H1 (cell line): ENCODE results near the gene RAB40B. TPM values are rescaled to one million over a fixed set of nuclear protein-coding genes. Genes with fewer than 3 reads are reported as not detected.

Experiments
- CTCF ChIA-PET: fragments of 300-600 bp; sonication (Branson Sonifier 250); formaldehyde crosslinking; loops from one replicate; lab custom pipeline; 2021; ENCODE audit not compliant: partially characterized antibody; lab: Charles Lee
- POLR2A ChIA-PET: fragments of 300-600 bp; sonication (Branson Sonifier 250); formaldehyde crosslinking; loops from one replicate; lab custom pipeline; 2021; ENCODE audit warnings: inconsistent platforms; ENCODE audit not compliant: partially characterized antibody; lab: Charles Lee
- DNase-seq, 2 experiments: peaks; one replicate each; pipeline versions ENCODE4 v3.0.0 to v3.0.0-alpha.2; 2010 to 2022; ENCODE audit warnings: low spot score in 2 of 2, low read depth in 1 of 2, mixed read lengths in 1 of 2
- FAIRE-seq: peaks from 2 replicates; lab custom pipeline; 2011; peaks lifted over from hg19 to GRCh38; lab: Jason Lieb, UNC
- H2AFZ ChIP-seq: 2 replicates; pipeline ENCODE4 v1.8.1; 2012; ENCODE audit warnings: low read length, inconsistent platforms
- H2AK5ac ChIP-seq: 2 replicates; pipeline ENCODE4 v1.6.1; 2013; ENCODE audit warnings: low read depth, low read length
- H2BK120ac ChIP-seq: replicated peaks from 2 replicates; pipeline ENCODE3; 2013; ENCODE audit warnings: low read depth, low read length, inconsistent platforms
- H2BK12ac ChIP-seq: 2 replicates; pipeline ENCODE4 v1.6.1; 2013; ENCODE audit warnings: low read depth, low read length
- H2BK15ac ChIP-seq: 2 replicates; pipeline ENCODE4 v1.6.1; 2013; ENCODE audit warnings: low read length
- H2BK20ac ChIP-seq: 2 replicates; pipeline ENCODE4 v1.6.1; 2013; ENCODE audit warnings: low read length
- H2BK5ac ChIP-seq: 2 replicates; pipeline ENCODE4 v1.6.1; 2013; ENCODE audit warnings: low read depth, low read length
- H3K14ac ChIP-seq: 2 replicates; pipeline ENCODE4 v1.6.1; 2013; ENCODE audit warnings: inconsistent platforms; ENCODE audit not compliant: insufficient read length
- H3K18ac ChIP-seq: 2 replicates; pipeline ENCODE4 v1.6.1; 2013; ENCODE audit warnings: low read length; ENCODE audit errors: extremely low read depth
- H3K23ac ChIP-seq: 2 replicates; pipeline ENCODE4 v1.6.1; 2013; ENCODE audit warnings: inconsistent platforms; ENCODE audit not compliant: insufficient read length
- H3K23me2 ChIP-seq: 2 replicates; pipeline ENCODE4 v1.6.1; 2013; ENCODE audit warnings: low read depth, low read length
- H3K27ac ChIP-seq: 2 replicates; pipeline ENCODE4 v1.6.1; 2011; ENCODE audit warnings: low read depth, low read length, inconsistent platforms
- H3K27me3 ChIP-seq, 4 experiments: replicated peaks in 1 of 4; 1 replicate in 1 of 4; 2 replicates in 3 of 4; pipeline versions ENCODE4 v1.6.1 to v1.8.1; 2011 to 2013; ENCODE audit warnings: low read length in 3 of 4, mild to moderate bottlenecking in 3 of 4, inconsistent platforms in 2 of 4, mixed read lengths in 2 of 4, moderate library complexity in 1 of 4; ENCODE audit not compliant: control insufficient read depth in 3 of 4, insufficient read depth in 3 of 4; ENCODE audit errors: extremely low read depth in 1 of 4
- H3K36me3 ChIP-seq, 4 experiments: 2 replicates each; pipeline versions ENCODE4 v1.6.1 to v1.8.1; 2011 to 2013; ENCODE audit warnings: mild to moderate bottlenecking in 4 of 4, low read length in 3 of 4, moderate library complexity in 2 of 4, control low read depth in 1 of 4, inconsistent platforms in 1 of 4; ENCODE audit not compliant: insufficient read depth in 4 of 4, control insufficient read depth in 2 of 4
- H3K4ac ChIP-seq: replicated peaks from 2 replicates; pipeline ENCODE3; 2013; ENCODE audit warnings: low read length, low read depth, mixed read lengths, inconsistent platforms; ENCODE audit not compliant: insufficient read length
- H3K4me1 ChIP-seq, 4 experiments: replicated peaks in 1 of 4; 1 replicate in 1 of 4; 2 replicates in 3 of 4; pipeline versions ENCODE4 v1.6.1 to v1.8.1; 2011 to 2013; ENCODE audit warnings: low read length in 3 of 4, inconsistent platforms in 2 of 4, mixed read lengths in 1 of 4; ENCODE audit not compliant: insufficient read depth in 4 of 4, control insufficient read depth in 3 of 4
- H3K4me2 ChIP-seq, 2 experiments: 2 replicates each; pipeline versions ENCODE4 v1.6.1 to v1.8.1; 2011 to 2013; ENCODE audit warnings: low read depth in 2 of 2, low read length in 2 of 2, control low read depth in 1 of 2, inconsistent platforms in 1 of 2, mild to moderate bottlenecking in 1 of 2; ENCODE audit not compliant: insufficient read depth in 1 of 2
- H3K4me3 ChIP-seq, 4 experiments: fragments of 200-600, 300-600 bp in 1 of 4; sonication (generic), shearing (Covaris generic), sonication (Bioruptor Twin) in 1 of 4; 2 replicates each; pipeline versions ENCODE4 v1.5.1 to v1.8.1; 2011 to 2016; ENCODE audit warnings: low read length in 4 of 4, low read depth in 3 of 4, control low read depth in 2 of 4, inconsistent platforms in 2 of 4, mild to moderate bottlenecking in 2 of 4, mixed read lengths in 1 of 4, moderate library complexity in 1 of 4; ENCODE audit not compliant: insufficient read depth in 2 of 4; ENCODE audit errors: extremely low read depth in 1 of 4
- H3K56ac ChIP-seq: replicated peaks from 2 replicates; pipeline ENCODE3; 2013; ENCODE audit warnings: low read depth, mild to moderate bottlenecking, mixed read lengths, low read length, inconsistent platforms; ENCODE audit not compliant: insufficient read length
- H3K79me1 ChIP-seq: 2 replicates; pipeline ENCODE4 v1.6.1; 2013; ENCODE audit warnings: low read depth, low read length, control low read depth
- H3K79me2 ChIP-seq, 2 experiments: 2 replicates each; pipeline versions ENCODE4 v1.6.1 to v1.8.1; 2012 to 2013; ENCODE audit warnings: low read length in 2 of 2, mild to moderate bottlenecking in 2 of 2, inconsistent platforms in 1 of 2; ENCODE audit not compliant: insufficient read depth in 2 of 2, control insufficient read depth in 1 of 2
- H3K9ac ChIP-seq, 4 experiments: replicated peaks in 1 of 4; 1 replicate in 1 of 4; 2 replicates in 3 of 4; pipeline versions ENCODE4 v1.6.1 to v1.8.1; 2011 to 2013; ENCODE audit warnings: low read depth in 3 of 4, low read length in 3 of 4, control low read depth in 2 of 4, mild to moderate bottlenecking in 2 of 4, moderate library complexity in 2 of 4, inconsistent platforms in 1 of 4; ENCODE audit errors: extremely low read depth in 1 of 4
- H3K9me3 ChIP-seq, 2 experiments: 2 replicates each; pipeline versions ENCODE4 v1.6.1 to v1.8.1; 2012 to 2013; ENCODE audit warnings: mild to moderate bottlenecking in 2 of 2, moderate library complexity in 2 of 2, control low read depth in 1 of 2, inconsistent platforms in 1 of 2, low read depth in 1 of 2, low read length in 1 of 2, mixed read lengths in 1 of 2; ENCODE audit not compliant: insufficient read depth in 2 of 2
- H4K20me1 ChIP-seq, 2 experiments: replicated peaks in 1 of 2; 2 replicates each; pipeline versions ENCODE3 to v1.8.1; 2011 to 2013; ENCODE audit warnings: inconsistent platforms in 2 of 2, low read length in 2 of 2, mild to moderate bottlenecking in 1 of 2; ENCODE audit not compliant: insufficient read depth in 2 of 2, control insufficient read depth in 1 of 2
- H4K5ac ChIP-seq: 2 replicates; pipeline ENCODE4 v1.6.1; 2013; ENCODE audit warnings: low read length, low read depth, mixed read lengths, inconsistent platforms; ENCODE audit not compliant: insufficient read length
- H4K8ac ChIP-seq: 2 replicates; pipeline ENCODE4 v1.8.0; 2013; ENCODE audit warnings: mild to moderate bottlenecking, moderate library complexity, low read length, inconsistent platforms; ENCODE audit not compliant: insufficient read depth; ENCODE audit errors: extremely low read depth
- H4K91ac ChIP-seq: replicated peaks from 2 replicates; pipeline ENCODE3; 2013; ENCODE audit warnings: low read length, mixed read lengths, inconsistent platforms; ENCODE audit not compliant: insufficient read length
- CBX5 ChIP-seq: fragments of 300-800, 300-1000 bp; sonication (generic); IDR thresholded peaks from 2 replicates; pipeline ENCODE4 v1.7.1; 2016; ENCODE audit warnings: antibody characterized with exemption, low read length, low read depth
- CTBP2 ChIP-seq: IDR thresholded peaks from 2 replicates; pipeline ENCODE4 v1.7.0; 2011; ENCODE audit warnings: borderline replicate concordance, mild to moderate bottlenecking, moderate library complexity, mixed read lengths, low read length; ENCODE audit not compliant: insufficient read depth, insufficient read length
- FOSL1 ChIP-seq: IDR thresholded peaks from 2 replicates; pipeline ENCODE4 v1.6.1; 2011; ENCODE audit warnings: mild to moderate bottlenecking, low read depth, low read length, moderate library complexity; ENCODE audit not compliant: insufficient read depth
- JUN ChIP-seq: IDR thresholded peaks from 2 replicates; pipeline ENCODE4 v1.6.1; 2011; ENCODE audit warnings: low read depth, mild to moderate bottlenecking, improper control_type of control experiment, low read length
- MAFK ChIP-seq: IDR thresholded peaks from 2 replicates; pipeline ENCODE4 v1.6.1; 2012; ENCODE audit warnings: low read depth, mild to moderate bottlenecking, improper control_type of control experiment, low read length
- SUZ12 ChIP-seq: fragments of 200-600 bp; sonication (generic); IDR thresholded peaks from 2 replicates; pipeline ENCODE4 v1.6.1; 2012; ENCODE audit warnings: mild to moderate bottlenecking, inconsistent platforms, low read length, moderate library complexity, mixed read lengths
- WGBS, 2 experiments: shearing (Covaris generic) in 1 of 2; methylation state at CpG; one replicate each; pipeline versions ENCODE4 v1.1.6 to v1.1.7; 2013 to 2015; ENCODE audit warnings: low lambda C conversion rate in 2 of 2, mixed read lengths in 2 of 2, inconsistent platforms in 1 of 2, low coverage in 1 of 2, missing lambda C conversion rate in 1 of 2; ENCODE audit not compliant: insufficient replicate concordance in 2 of 2, insufficient coverage in 1 of 2, insufficient read length in 1 of 2; ENCODE audit errors: extremely low coverage in 1 of 2, missing lambda C conversion rate in 1 of 2; 5-methylcytosine and 5-hydroxymethylcytosine counted together
- polyA plus RNA-seq, 7 experiments: library from polyadenylated mRNA; depleted of rRNA in 3 of 7; stranded (reverse) in 5 of 7; unstranded in 2 of 7; fragments of >200 nt in 5 of 7; fragments of 200-250 nt in 2 of 7; gene quantifications; 1 replicate in 5 of 7; 2 replicates in 1 of 7; 4 replicates in 1 of 7; pipeline versions ENCODE4 v1.2.1 to v1.2.3, GENCODE V29; 2011 to 2013; ENCODE audit warnings: missing spikeins in 2 of 7, mixed read lengths in 2 of 7
- total RNA-seq: library from RNA; stranded (reverse); fragmentation: NEBNext Ultra II Directional; extraction: Animal tissue kit (Norgen Biotek cat#: 25700); gene quantifications from 2 replicates; pipeline ENCODE4 v1.2.1, GENCODE V29; 2021
- TF ChIP-seq, protein P1 (sequence below): IDR thresholded peaks from 2 replicates; pipeline ENCODE4 v1.6.1; 2012; ENCODE audit warnings: inconsistent platforms

RAB40B gene
- total and polyA plus RNA-seq, 2 of the 8 experiments (the other 6 are each of a cell fraction or from before 2014, with no cell fraction given): 3.1 to 4.6 TPM

DNA sequence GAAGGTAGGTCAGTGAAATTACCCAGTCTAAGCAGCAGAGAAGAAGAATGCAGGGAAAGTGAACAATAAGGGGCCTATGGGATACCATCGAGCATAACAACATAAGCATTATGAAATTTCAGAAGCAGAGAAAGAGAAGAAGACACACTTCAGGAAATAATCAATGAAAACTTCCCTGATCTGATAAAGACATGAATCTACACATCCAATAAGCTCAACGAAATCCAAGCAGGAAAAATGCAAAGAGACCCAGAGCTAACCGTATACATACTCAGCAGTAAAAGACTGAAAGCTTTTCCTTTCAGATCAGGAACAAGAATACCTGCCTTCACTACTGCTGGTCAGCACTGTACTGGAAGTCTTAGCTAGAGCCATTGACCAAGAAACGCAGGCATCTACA is 88.8 kb downstream of the RAB40B start:
- Histone ChIP-seq H3K18ac (no peak overlapping the region), H2BK20ac (no peak overlapping the region), H4K20me1 (peaks cover 0 to 4% of the 10 kb centered on the region in 2 experiments), H3K14ac (no peak overlapping the region), H3K36me3 (peaks cover 2 to 19% (median 9%) of the 10 kb centered on the region in 4 experiments; a peak in 4 of 8 replicates), H3K4me3 (no peak overlapping the region), H3K4ac (no peak overlapping the region), H2BK12ac (no peak overlapping the region), H2BK5ac (no peak overlapping the region), H3K4me2 (no peak overlapping the region), H2BK120ac (no peak overlapping the region), H3K9me3 (peaks cover 0 to 6% of the 10 kb centered on the region in 2 experiments; a peak in 2 of 4 replicates), H4K91ac (no peak overlapping the region), H3K9ac (no peak overlapping the region; a peak in 1 of 7 replicates), H2BK15ac (no peak overlapping the region), H3K56ac (no peak overlapping the region), H3K79me2 (no peaks in the 10 kb centered on the region), H3K23me2 (no peaks in the 10 kb centered on the region), H4K8ac (no peak overlapping the region), H3K27ac (no peak overlapping the region), H3K4me1 (0 out of 7 replicates have a peak, but pooled peaks cover 0 to 1% (median 0%) of the 10 kb centered on the region in 4 experiments), H2AFZ (no peak overlapping the region), H4K5ac (no peak overlapping the region), H3K79me1 (no peaks in the 10 kb centered on the region), H3K23ac (no peak overlapping the region), H3K27me3 (no peaks in the 10 kb centered on the region), H2AK5ac (no peak overlapping the region)
- no peak for TF ChIP-seq CBX5
- TF ChIP-seq MAFK: no peak
- no peak for TF ChIP-seq FOSL1
- no peak for TF ChIP-seq CTBP2
- TF ChIP-seq JUN: no peak
- TF ChIP-seq, protein P1, sequence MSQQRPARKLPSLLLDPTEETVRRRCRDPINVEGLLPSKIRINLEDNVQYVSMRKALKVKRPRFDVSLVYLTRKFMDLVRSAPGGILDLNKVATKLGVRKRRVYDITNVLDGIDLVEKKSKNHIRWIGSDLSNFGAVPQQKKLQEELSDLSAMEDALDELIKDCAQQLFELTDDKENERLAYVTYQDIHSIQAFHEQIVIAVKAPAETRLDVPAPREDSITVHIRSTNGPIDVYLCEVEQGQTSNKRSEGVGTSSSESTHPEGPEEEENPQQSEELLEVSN: no peak
- TF ChIP-seq SUZ12: no peak
- CTCF ChIA-PET: interaction anchor here (1.0 to 1.5 kb wide), 2 partner anchors 14 to 29 kb away, joined by 4 read pairs; no protein-coding TSS in a partner anchor
- WGBS, 2 experiments: 91% methylated on average over 4 of the region's 4 CpGs; no CpG with 5 or more reads in 1 of the 2 experiments
- DNase-seq (no peak), FAIRE-seq (no peak)
- POLR2A ChIA-PET: interaction anchor here (1.1 kb wide), 1 partner anchor 33 kb away, joined by 3 read pairs; no protein-coding TSS in a partner anchor
